GM12878 (cell line): ENCODE results near the gene DNAJC4. TPM values are rescaled to one million over a fixed set of nuclear protein-coding genes. Genes with fewer than 3 reads are reported as not detected.

Source experiments
- CBFB ChIP-seq: IDR thresholded peaks from 2 replicates; pipeline ENCODE4 v1.6.1; 2016; ENCODE audit warnings: antibody characterized with exemption, low read depth
- E2F4 ChIP-seq: IDR thresholded peaks from 2 replicates; pipeline ENCODE4 v1.6.1; 2012; ENCODE audit warnings: low read depth, low read length, improper control_type of control experiment
- E4F1 ChIP-seq: fragments of 450-650 bp; IDR thresholded peaks from 2 replicates; pipeline ENCODE4 v1.6.1; 2018; ENCODE audit warnings: borderline replicate concordance, mild to moderate bottlenecking; ENCODE audit not compliant: partially characterized antibody
- EGR1 ChIP-seq, 2 experiments: IDR thresholded peaks; 1 replicate in 1 of 2; 2 replicates in 1 of 2; pipeline ENCODE4 v1.6.1; 2011 to 2012; ENCODE audit warnings: low read depth in 2 of 2, low read length in 2 of 2, borderline replicate concordance in 1 of 2, mild to moderate bottlenecking in 1 of 2, moderate library complexity in 1 of 2
- ESRRA ChIP-seq: IDR thresholded peaks from 2 replicates; pipeline ENCODE4 v1.6.1; 2012; ENCODE audit warnings: mild to moderate bottlenecking, low read length, improper control_type of control experiment
- IKZF2 ChIP-seq, 2 experiments: fragments of 450-650 bp; IDR thresholded peaks; 2 replicates each; pipeline ENCODE4 v1.6.1; 2017; ENCODE audit warnings: mild to moderate bottlenecking in 2 of 2, moderate library complexity in 2 of 2
- IRF3 ChIP-seq: fragments of 450-650 bp; IDR thresholded peaks from 2 replicates; pipeline ENCODE4 v1.6.1; 2014; ENCODE audit warnings: mild to moderate bottlenecking
- IRF5 ChIP-seq: fragments of 450-650 bp; IDR thresholded peaks from 2 replicates; pipeline ENCODE4 v1.6.1; 2017; ENCODE audit warnings: borderline replicate concordance
- JUNB ChIP-seq: IDR thresholded peaks from 2 replicates; pipeline ENCODE4 v1.6.1; 2016; ENCODE audit warnings: antibody characterized with exemption, mild to moderate bottlenecking
- JUND ChIP-seq: IDR thresholded peaks from 2 replicates; pipeline ENCODE4 v1.6.1; 2012; ENCODE audit warnings: low read depth, mild to moderate bottlenecking, low read length, improper control_type of control experiment, moderate library complexity
- MTA2 ChIP-seq: fragments of 450-650 bp; IDR thresholded peaks from 2 replicates; pipeline ENCODE4 v1.6.1; 2016; ENCODE audit warnings: low read depth, mild to moderate bottlenecking, moderate library complexity
- NFXL1 ChIP-seq: fragments of 450-650 bp; IDR thresholded peaks from 2 replicates; pipeline ENCODE4 v1.6.1; 2017; ENCODE audit warnings: antibody characterized with exemption, mild to moderate bottlenecking, borderline replicate concordance
- PML ChIP-seq: IDR thresholded peaks from 2 replicates; pipeline ENCODE4 v1.6.1; 2012; ENCODE audit warnings: low read length, inconsistent platforms
- TCF3 ChIP-seq: IDR thresholded peaks from 2 replicates; pipeline ENCODE4 v1.6.1; 2012; ENCODE audit warnings: low read depth, mild to moderate bottlenecking, low read length, borderline replicate concordance; ENCODE audit not compliant: insufficient read depth
- ZBED1 ChIP-seq: IDR thresholded peaks from 2 replicates; pipeline ENCODE4 v1.6.1; 2016; ENCODE audit warnings: borderline replicate concordance
- ZNF274 ChIP-seq: IDR thresholded peaks from one replicate; pipeline ENCODE4 v1.8.0; 2011; ENCODE audit not compliant: insufficient read length, insufficient read depth
- ZNF384 ChIP-seq: IDR thresholded peaks from 2 replicates; pipeline ENCODE4 v1.6.1; 2012; ENCODE audit warnings: low read depth, mild to moderate bottlenecking, low read length, improper control_type of control experiment, borderline replicate concordance
- ZNF687 ChIP-seq: fragments of 450-650 bp; IDR thresholded peaks from 2 replicates; pipeline ENCODE4 v1.6.1; 2017; ENCODE audit warnings: mild to moderate bottlenecking, moderate library complexity
- ZSCAN29 ChIP-seq: fragments of 450-650 bp; IDR thresholded peaks from 2 replicates; pipeline ENCODE4 v1.6.1; 2017; ENCODE audit warnings: mild to moderate bottlenecking, moderate library complexity
- ZZZ3 ChIP-seq: IDR thresholded peaks from 2 replicates; pipeline ENCODE4 v1.6.1; 2011; ENCODE audit warnings: low read depth; ENCODE audit not compliant: control insufficient read depth, insufficient read length
- polyA plus RNA-seq, 11 experiments: library from polyadenylated mRNA; depleted of rRNA in 4 of 11; unstranded in 6 of 11; stranded (reverse) in 5 of 11; fragments of >200 nt; fragmentation: Nextera tagmentation in 4 of 11; fragmentation: Illumina TruSeq in 1 of 11; extraction: Ambion mirVana in 4 of 11; extraction: Trizol in 1 of 11; gene quantifications; 1 replicate in 1 of 11; 2 replicates in 10 of 11; pipeline versions ENCODE4 v1.2.1 to v1.2.3, GENCODE V29; 2011 to 2016; ENCODE audit warnings: inconsistent platforms in 2 of 11, missing spikeins in 2 of 11, low read depth in 1 of 11
- total RNA-seq, 4 experiments: library from RNA; depleted of rRNA in 3 of 4; stranded (reverse); fragments of >200 nt in 3 of 4; fragmentation: Illumina TruSeq in 1 of 4; extraction: Trizol in 1 of 4; gene quantifications; 2 replicates each; pipeline versions ENCODE4 v1.2.1 to v1.2.3, GENCODE V29; 2013 to 2021

Gene DNAJC4
- total and polyA plus RNA-seq, 10 of the 15 experiments (the other 5 are each of a cell fraction or from before 2014, with no cell fraction given), result 3.7 to 64.9 (median 30.1) TPM

GRCh38 chr11:64241491-64242374, 11.4 kb downstream of the DNAJC4 start (continued):
- TF ChIP-seq IRF5 (no peak), ZSCAN29 (no peak), MTA2 (no peak), IKZF2 (IDR thresholded peaks at IDR 0.05) (no peak), IRF3 (no peak), ZNF687 (no peak), JUND (no peak), TCF3 (no peak), ZBED1 (no peak), E4F1 (no peak), NFXL1 (no peak), ZZZ3 (no peak), ZNF274 (no peak), ZNF384 (no peak), ESRRA (no peak), EGR1 (IDR thresholded peaks at IDR 0.05; ENCODE audit: borderline replicate concordance in 1 of 2, low read depth in 2 of 2, low read length in 2 of 2) (peak in 1 of 2 experiments; percentile 70; a peak in 1 of 3 replicates), JUNB (no peak), PML (no peak), E2F4 (no peak), CBFB (no peak)
